ENCODE measurements around the gene RARRES2. TPM values are rescaled to one million over a fixed set of nuclear protein-coding genes. Genes with fewer than 3 reads are reported as not detected.

Gene RARRES2
- polyA plus RNA-seq, 2 of the 4 experiments (the other 2 are of a cell fraction) = not detected

- no peak for TF ChIP-seq FOSL2 (IDR thresholded peaks at IDR 0.05)
- no peak for TF ChIP-seq FOSL2 (CRISPR knock-in tag; IDR thresholded peaks at IDR 0.05)
- POLR2A ChIA-PET = no interaction called here
- Histone ChIP-seq H3K4me1 (peaks cover 3% of the 10 kb centered on the region; the same call in 1 of the 3 replicates), H3K27ac (no peak overlapping the region), H3K4me3 (no peak overlapping the region), H3K4me2 (no peak overlapping the region), H3K9me3 (no peaks in the 10 kb centered on the region)
- 85% methylated on average over 4 of the region's 4 CpGs for WGBS (ENCODE audit: missing lambda C conversion rate)
- no peak for ATAC-seq
- FAIRE-seq = no peak
- CTCF ChIA-PET = interaction anchor here (0.9 to 1.4 kb wide), 4 partner anchors 11 to 46 kb away, joined by 3 to 4 read pairs (median 4); no protein-coding TSS in a partner anchor
- DNase-seq (ENCODE audit: low read depth in 1 of 2, low spot score in 1 of 2) = no peak
Observed at GRCh38 chr7:150358988-150359621, 17.7 kb upstream of the RARRES2 start.

- POLR2A ChIA-PET = no interaction called here
- 88% methylated on average over 4 of the region's 4 CpGs for WGBS (ENCODE audit: missing lambda C conversion rate)
- Histone ChIP-seq H3K9me3 (no peaks in the 10 kb centered on the region), H3K4me2 (no peak overlapping the region), H3K27ac (no peak overlapping the region), H3K4me1 (peaks cover 3% of the 10 kb centered on the region; the same call in 1 of the 3 replicates), H3K4me3 (no peak overlapping the region)
- CTCF ChIA-PET = interaction anchor here (0.9 to 1.7 kb wide), 6 partner anchors 11 to 63 kb away, joined by 3 to 5 read pairs (median 4); a partner anchor contains a TSS
- FAIRE-seq (no peak), DNase-seq (ENCODE audit: low read depth in 1 of 2, low spot score in 1 of 2) (no peak), ATAC-seq (no peak; a peak in 1 of 6 replicates)
- TF ChIP-seq GATA3 (IDR thresholded peaks at IDR 0.05; ENCODE audit: borderline replicate concordance) (no peak), HOXB5 (CRISPR knock-in tag; IDR thresholded peaks at IDR 0.05) (no peak), REST (IDR thresholded peaks at IDR 0.05) (no peak), CHD2 (IDR thresholded peaks at IDR 0.05; ENCODE audit: low read length, partially characterized antibody) (no peak), CHD4 (IDR thresholded peaks at IDR 0.05; ENCODE audit: borderline replicate concordance) (no peak), EHF (CRISPR knock-in tag; IDR thresholded peaks at IDR 0.05) (no peak), ZFP36 (IDR thresholded peaks at IDR 0.05; ENCODE audit: borderline replicate concordance, partially characterized antibody) (no peak), SREBF2 (IDR thresholded peaks at IDR 0.05) (no peak), EHMT2 (IDR thresholded peaks at IDR 0.05; ENCODE audit: low read depth) (no peak), HEYL (CRISPR knock-in tag; IDR thresholded peaks at IDR 0.05) (no peak), MYC (IDR thresholded peaks at IDR 0.05; ENCODE audit: borderline replicate concordance, low read length) (no peak), TP53 (CRISPR knock-in tag; IDR thresholded peaks at IDR 0.05) (no peak), SMC3 (IDR thresholded peaks at IDR 0.05) (no peak), TFCP2L1 (CRISPR knock-in tag; IDR thresholded peaks at IDR 0.05) (no peak), ZC3H11A (IDR thresholded peaks at IDR 0.05) (no peak), JUN (IDR thresholded peaks at IDR 0.05) (no peak), ESRRA (IDR thresholded peaks at IDR 0.05; ENCODE audit: borderline replicate concordance, low read length) (no peak), NFE2L2 (conservative IDR thresholded peaks at IDR 0.05; ENCODE audit: low read length) (no peak), ELK1 (IDR thresholded peaks at IDR 0.05; ENCODE audit: low read depth, low read length) (no peak), RCOR1 (IDR thresholded peaks at IDR 0.05; ENCODE audit: low read depth, low read length) (no peak)
Observed at GRCh38 chr7:150358433-150358832, 17.0 kb upstream of the RARRES2 start.

Data from A549 (cell line).